HL-60/S4 (cell line): Measurements from ENCODE around the gene FCRLB.

ENCODE experiments used
- in situ Hi-C: fragments of 300-500 bp; cut with MboI; formaldehyde crosslinking; loops from 2 replicates; pipeline ENCODE4 v1.14.3; 2022; ENCODE audit warnings: low sequenced_read_pairs

Gene FCRLB

GRCh38 chr1:161738627-161739287 lies 17.4 kb downstream of the FCRLB start:
- in situ Hi-C loops: loop anchor here (10.0 to 25.0 kb wide), 2 partner anchors 254 to 551 kb away; partner anchors contain the start of genes ADAMTS4 and B4GALT3

- in situ Hi-C loops: loop anchor here (10.0 to 25.0 kb wide), 2 partner anchors 255 to 553 kb away; partner anchors contain the start of genes ADAMTS4 and B4GALT3
Observed at GRCh38 chr1:161739865-161740566, 18.7 kb downstream of the FCRLB start.

GRCh38 chr1:161740921-161741320 lies 19.6 kb downstream of the FCRLB start:
- in situ Hi-C loops: loop anchor here (25.0 kb wide), 1 partner anchor 554 kb away; the partner anchor contains the start of genes ADAMTS4 and B4GALT3

GRCh38 chr1:161743231-161743630 lies 21.9 kb downstream of the FCRLB start:
- in situ Hi-C loops: loop anchor here (25.0 kb wide), 1 partner anchor 556 kb away; the partner anchor contains the start of genes ADAMTS4 and B4GALT3

- in situ Hi-C loops: loop anchor here (25.0 kb wide), 1 partner anchor 560 kb away; the partner anchor contains the start of genes ADAMTS4 and B4GALT3
Observed at GRCh38 chr1:161747801-161748200, 26.5 kb downstream of the FCRLB start.

GRCh38 chr1:161749509-161750407 lies 28.4 kb downstream of the FCRLB start, which contains the start of gene DUSP12:
TSS of gene DUSP12 (plus strand) at chr1:161749786. CDS start at chr1:161749802, 16 bp downstream.
- in situ Hi-C loops: loop anchor here (25.0 kb wide), 1 partner anchor 562 kb away; the partner anchor contains the start of genes ADAMTS4 and B4GALT3

GRCh38 chr1:161763522-161764098 lies 42.3 kb downstream of the FCRLB start:
- in situ Hi-C loops: no loop called here

- in situ Hi-C loops: no loop called here
Observed at GRCh38 chr1:161766102-161766981, 45.0 kb downstream of the FCRLB start, which contains the start of gene ATF6. TSS of gene ATF6 (plus strand) at chr1:161766320. CDS start at chr1:161766361, 41 bp downstream.

- in situ Hi-C loops: no loop called here
Observed at GRCh38 chr1:161768461-161768860, 47.1 kb downstream of the FCRLB start.

- in situ Hi-C loops: no loop called here
Observed at GRCh38 chr1:161768986-161769672, 47.8 kb downstream of the FCRLB start.

GRCh38 chr1:161769673-161770045 lies 48.3 kb downstream of the FCRLB start:
- in situ Hi-C loops: loop anchor here (10.0 kb wide), 1 partner anchor 255 kb away; the partner anchor contains the start of gene OLFML2B

GRCh38 chr1:161770250-161770649 lies 48.9 kb downstream of the FCRLB start:
- in situ Hi-C loops: loop anchor here (10.0 kb wide), 1 partner anchor 255 kb away; the partner anchor contains the start of gene OLFML2B

GRCh38 chr1:161771161-161771560 lies 49.8 kb downstream of the FCRLB start:
- in situ Hi-C loops: loop anchor here (10.0 kb wide), 1 partner anchor 254 kb away; the partner anchor contains the start of gene OLFML2B

GRCh38 chr1:161771973-161772372 lies 50.6 kb downstream of the FCRLB start:
- in situ Hi-C loops: loop anchor here (10.0 kb wide), 1 partner anchor 253 kb away; the partner anchor contains the start of gene OLFML2B

- in situ Hi-C loops: loop anchor here (10.0 kb wide), 1 partner anchor 252 kb away; the partner anchor contains the start of gene OLFML2B
Observed at GRCh38 chr1:161772397-161772796, 51.1 kb downstream of the FCRLB start.

- in situ Hi-C loops: loop anchor here (10.0 kb wide), 1 partner anchor 251 kb away; the partner anchor contains the start of gene OLFML2B
Observed at GRCh38 chr1:161773791-161774190, 52.4 kb downstream of the FCRLB start.

GRCh38 chr1:161777261-161777660 lies 55.9 kb downstream of the FCRLB start:
- in situ Hi-C loops: loop anchor here (10.0 kb wide), 1 partner anchor 248 kb away; the partner anchor contains the start of gene OLFML2B
